HL-60/S4 (cell line): ENCODE measurements around the gene AGBL5.

ENCODE experiments used
- in situ Hi-C: fragments of 300-500 bp; cut with MboI; formaldehyde crosslinking; loops from 2 replicates; pipeline ENCODE4 v1.14.3; 2022; ENCODE audit warnings: low sequenced_read_pairs

AGBL5 gene

GRCh38 chr2:27050996-27051901 lies at the start of gene AGBL5:
Gene AGBL5, plus strand, starts transcription at chr2:27051668. Its CDS starts 1,291 bp downstream, at chr2:27052959.
- in situ Hi-C loops, result no loop called here

- in situ Hi-C loops, result no loop called here
Observed at GRCh38 chr2:27001950-27002349, 49.5 kb upstream of the AGBL5 start.

- in situ Hi-C loops, result no loop called here
Observed at GRCh38 chr2:27003007-27003406, 48.5 kb upstream of the AGBL5 start.

- in situ Hi-C loops, result no loop called here
Observed at GRCh38 chr2:27003857-27004256, 47.6 kb upstream of the AGBL5 start.

- in situ Hi-C loops, result no loop called here
Observed at GRCh38 chr2:27006602-27007415, 44.7 kb upstream of the AGBL5 start.

- in situ Hi-C loops, result no loop called here
Observed at GRCh38 chr2:27007416-27008374, 43.8 kb upstream of the AGBL5 start.

GRCh38 chr2:27008678-27009077 lies 42.8 kb upstream of the AGBL5 start:
- in situ Hi-C loops, result no loop called here

GRCh38 chr2:27009083-27009482 lies 42.4 kb upstream of the AGBL5 start:
- in situ Hi-C loops, result no loop called here

GRCh38 chr2:27009716-27010115 lies 41.8 kb upstream of the AGBL5 start:
- in situ Hi-C loops, result loop anchor here (10.0 kb wide), 1 partner anchor 45 kb away; no protein-coding TSS in a partner anchor

GRCh38 chr2:27010139-27010538 lies 41.3 kb upstream of the AGBL5 start:
- in situ Hi-C loops, result loop anchor here (10.0 kb wide), 1 partner anchor 45 kb away; no protein-coding TSS in a partner anchor

GRCh38 chr2:27013738-27014137 lies 37.7 kb upstream of the AGBL5 start:
- in situ Hi-C loops, result loop anchor here (10.0 kb wide), 1 partner anchor 49 kb away; no protein-coding TSS in a partner anchor

- in situ Hi-C loops, result loop anchor here (10.0 kb wide), 1 partner anchor 50 kb away; no protein-coding TSS in a partner anchor
Observed at GRCh38 chr2:27014771-27015433, 36.6 kb upstream of the AGBL5 start.

GRCh38 chr2:27016801-27017325 lies 34.6 kb upstream of the AGBL5 start:
- in situ Hi-C loops, result loop anchor here (10.0 kb wide), 1 partner anchor 52 kb away; no protein-coding TSS in a partner anchor

GRCh38 chr2:27018142-27018541 lies 33.3 kb upstream of the AGBL5 start:
- in situ Hi-C loops, result loop anchor here (10.0 kb wide), 1 partner anchor 53 kb away; no protein-coding TSS in a partner anchor

GRCh38 chr2:27019459-27019858 lies 32.0 kb upstream of the AGBL5 start:
- in situ Hi-C loops, result loop anchor here (10.0 kb wide), 1 partner anchor 55 kb away; no protein-coding TSS in a partner anchor

- in situ Hi-C loops, result loop anchor here (10.0 kb wide), 1 partner anchor 55 kb away; no protein-coding TSS in a partner anchor
Observed at GRCh38 chr2:27019931-27020855, 31.3 kb upstream of the AGBL5 start.

- in situ Hi-C loops, result no loop called here
Observed at GRCh38 chr2:27021253-27022049, 30.0 kb upstream of the AGBL5 start.
